Mucosa of rectum (tissue), 2 donors: Measurements from ENCODE around the gene THBS1.

Source experiments
- H3K27ac ChIP-seq, 2 donors: one replicate each; pipeline ENCODE4 v1.7.0; 2013; ENCODE audit warnings: inconsistent platforms in 2 of 2, low read depth in 2 of 2, low read length in 2 of 2
- H3K27me3 ChIP-seq, 2 donors: one replicate each; pipeline ENCODE4 v1.7.0; 2013; ENCODE audit warnings: low read length in 2 of 2; ENCODE audit not compliant: control insufficient read depth in 2 of 2, insufficient read depth in 2 of 2
- H3K36me3 ChIP-seq, 2 donors: one replicate each; pipeline ENCODE4 v1.7.0; 2013; ENCODE audit warnings: low read length in 2 of 2; ENCODE audit not compliant: control insufficient read depth in 2 of 2, insufficient read depth in 2 of 2
- H3K4me1 ChIP-seq, 2 donors: one replicate each; pipeline ENCODE4 v1.7.0; 2013; ENCODE audit warnings: low read length in 2 of 2, mild to moderate bottlenecking in 1 of 2; ENCODE audit not compliant: control insufficient read depth in 2 of 2, insufficient read depth in 2 of 2
- H3K4me3 ChIP-seq, 2 donors: one replicate each; pipeline ENCODE4 v1.7.0; 2013; ENCODE audit warnings: low read length in 2 of 2
- H3K9ac ChIP-seq, 2 donors: one replicate each; pipeline ENCODE4 v1.7.0; 2013; ENCODE audit warnings: low read length in 2 of 2, low read depth in 1 of 2, mild to moderate bottlenecking in 1 of 2
- H3K9me3 ChIP-seq, 2 donors: one replicate each; pipeline ENCODE4 v1.7.0; 2013; ENCODE audit warnings: low read length in 2 of 2; ENCODE audit not compliant: control insufficient read depth in 2 of 2
- donor health status: healthy.
- donor health status: Normal muscosa, but diverticular disease.

THBS1 gene

DNA sequence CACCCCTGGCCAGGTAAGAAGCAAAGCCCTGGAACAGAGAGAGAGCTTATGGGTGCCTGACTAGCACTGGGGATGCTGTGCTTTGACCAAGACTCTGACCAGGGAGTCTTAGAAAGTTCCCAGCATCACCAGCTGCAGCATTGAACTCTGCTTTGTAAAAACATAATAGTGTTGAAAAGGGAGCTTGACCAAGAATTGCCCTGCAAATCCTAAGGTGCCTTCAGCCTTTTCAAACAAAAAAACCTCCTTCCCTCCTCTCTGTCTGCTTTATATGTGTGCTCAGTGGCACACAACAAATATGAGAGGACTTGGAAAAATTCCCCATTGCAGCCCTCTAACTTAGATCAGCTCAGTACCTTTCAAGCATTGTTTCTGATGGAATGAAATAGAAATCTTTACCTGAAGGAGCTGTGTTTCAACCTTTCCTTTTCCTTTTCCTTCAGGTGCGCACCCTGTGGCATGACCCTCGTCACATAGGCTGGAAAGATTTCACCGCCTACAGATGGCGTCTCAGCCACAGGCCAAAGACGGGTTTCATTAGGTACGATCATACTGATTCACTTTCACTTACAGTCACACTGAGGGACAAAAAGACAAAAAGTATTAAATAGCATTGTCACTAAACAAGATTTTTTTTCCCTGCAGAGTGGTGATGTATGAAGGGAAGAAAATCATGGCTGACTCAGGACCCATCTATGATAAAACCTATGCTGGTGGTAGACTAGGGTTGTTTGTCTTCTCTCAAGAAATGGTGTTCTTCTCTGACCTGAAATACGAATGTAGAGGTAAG lies 13.0 kb downstream of the THBS1 start:
- H3K9me3 ChIP-seq: no peaks in the 10 kb centered on the region
- peaks cover 28 to 54% of the 10 kb centered on the region in 2 donors for H3K4me1 ChIP-seq
- H3K4me3 ChIP-seq: peak overlapping the region in 1 of 2 donors; percentile 22
- H3K27ac ChIP-seq: peak overlapping the region; percentile 59 to 60
- H3K27me3 ChIP-seq: no peaks in the 10 kb centered on the region
- H3K36me3 ChIP-seq: peaks cover 68 to 77% of the 10 kb centered on the region in 2 donors
- peak overlapping the region; percentile 28 to 51 for H3K9ac ChIP-seq

DNA sequence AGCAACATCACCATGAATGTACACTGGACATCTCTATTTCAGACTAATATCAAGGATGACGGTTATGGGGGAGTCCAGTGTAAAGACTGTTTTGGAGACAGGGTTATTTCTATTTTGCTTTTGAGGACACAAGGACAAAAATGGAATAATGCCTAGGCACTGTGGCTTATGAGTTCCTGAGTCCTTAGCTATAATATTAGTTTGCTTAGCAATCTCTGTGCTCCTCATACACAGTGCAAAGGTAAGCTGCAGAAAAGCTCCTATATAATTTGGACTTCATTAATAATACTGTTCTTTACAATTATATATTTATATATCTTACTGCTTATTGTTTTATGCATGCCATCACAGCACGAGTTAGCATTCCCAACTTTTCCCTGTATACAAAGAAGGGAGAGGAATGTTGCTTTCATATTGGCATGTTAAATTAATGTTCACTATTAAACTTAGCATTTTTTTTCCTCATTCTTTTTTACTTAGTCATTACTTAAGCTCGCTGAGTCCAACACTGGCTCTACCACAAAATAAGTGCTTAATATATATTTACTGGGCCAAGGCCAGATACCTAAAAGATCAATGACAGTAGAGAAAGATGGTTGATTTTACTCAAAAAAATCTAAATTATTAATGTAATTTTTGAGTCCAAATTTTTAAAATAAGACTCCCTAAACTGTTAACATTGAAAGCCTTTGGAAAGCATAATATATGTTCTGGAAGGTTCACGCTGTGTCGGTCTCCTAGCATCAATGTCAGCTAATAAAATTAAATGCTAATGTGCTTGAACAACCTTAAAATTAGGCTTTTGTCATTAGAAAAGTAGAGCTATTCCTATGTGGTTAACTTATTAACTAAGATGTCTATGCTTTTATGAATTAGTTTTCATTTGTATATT lies 13.8 kb downstream of the THBS1 start:
- peaks cover 28 to 62% of the 10 kb centered on the region in 2 donors for H3K4me1 ChIP-seq
- H3K9me3 ChIP-seq: no peaks in the 10 kb centered on the region
- peak overlapping the region; percentile 59 to 60 for H3K27ac ChIP-seq
- H3K27me3 ChIP-seq: no peaks in the 10 kb centered on the region
- H3K36me3 ChIP-seq: peaks cover 60 to 68% of the 10 kb centered on the region in 2 donors
- H3K9ac ChIP-seq: peak overlapping the region in 1 of 2 donors; percentile 51
- peak overlapping the region in 1 of 2 donors; percentile 22 for H3K4me3 ChIP-seq

GRCh38 chr15:39595338-39596221 lies 14.7 kb downstream of the THBS1 start:
- H3K27me3 ChIP-seq: no peaks in the 10 kb centered on the region
- peak overlapping the region in 1 of 2 donors; percentile 20 for H3K9ac ChIP-seq
- peaks cover 52 to 60% of the 10 kb centered on the region in 2 donors for H3K36me3 ChIP-seq
- peaks cover 28 to 63% of the 10 kb centered on the region in 2 donors for H3K4me1 ChIP-seq
- peak overlapping the region; percentile 61 to 73 for H3K27ac ChIP-seq
- peak overlapping the region in 1 of 2 donors; percentile 17 for H3K4me3 ChIP-seq
- no peaks in the 10 kb centered on the region for H3K9me3 ChIP-seq

DNA sequence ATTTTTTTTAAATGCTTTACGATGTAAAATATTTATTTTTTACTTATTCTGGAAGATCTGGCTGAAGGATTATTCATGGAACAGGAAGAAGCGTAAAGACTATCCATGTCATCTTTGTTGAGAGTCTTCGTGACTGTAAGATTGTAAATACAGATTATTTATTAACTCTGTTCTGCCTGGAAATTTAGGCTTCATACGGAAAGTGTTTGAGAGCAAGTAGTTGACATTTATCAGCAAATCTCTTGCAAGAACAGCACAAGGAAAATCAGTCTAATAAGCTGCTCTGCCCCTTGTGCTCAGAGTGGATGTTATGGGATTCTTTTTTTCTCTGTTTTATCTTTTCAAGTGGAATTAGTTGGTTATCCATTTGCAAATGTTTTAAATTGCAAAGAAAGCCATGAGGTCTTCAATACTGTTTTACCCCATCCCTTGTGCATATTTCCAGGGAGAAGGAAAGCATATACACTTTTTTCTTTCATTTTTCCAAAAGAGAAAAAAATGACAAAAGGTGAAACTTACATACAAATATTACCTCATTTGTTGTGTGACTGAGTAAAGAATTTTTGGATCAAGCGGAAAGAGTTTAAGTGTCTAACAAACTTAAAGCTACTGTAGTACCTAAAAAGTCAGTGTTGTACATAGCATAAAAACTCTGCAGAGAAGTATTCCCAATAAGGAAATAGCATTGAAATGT lies 15.6 kb downstream of the THBS1 start:
- Histone ChIP-seq H3K4me3 (no peak overlapping the region), H3K36me3 (peaks cover 43 to 50% of the 10 kb centered on the region in 2 donors), H3K9me3 (no peaks in the 10 kb centered on the region), H3K27ac (peak overlapping the region; percentile 52 to 73), H3K4me1 (peaks cover 28 to 63% of the 10 kb centered on the region in 2 donors), H3K27me3 (no peaks in the 10 kb centered on the region), H3K9ac (peak overlapping the region in 1 of 2 donors; percentile 13)

DNA sequence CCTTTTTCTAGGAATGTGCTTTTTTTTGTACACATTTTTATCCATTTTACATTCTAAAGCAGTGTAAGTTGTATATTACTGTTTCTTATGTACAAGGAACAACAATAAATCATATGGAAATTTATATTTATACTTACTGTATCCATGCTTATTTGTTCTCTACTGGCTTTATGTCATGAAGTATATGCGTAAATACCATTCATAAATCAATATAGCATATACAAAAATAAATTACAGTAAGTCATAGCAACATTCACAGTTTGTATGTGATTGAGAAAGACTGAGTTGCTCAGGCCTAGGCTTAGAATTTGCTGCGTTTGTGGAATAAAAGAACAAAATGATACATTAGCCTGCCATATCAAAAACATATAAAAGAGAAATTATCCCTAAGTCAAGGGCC lies 16.5 kb downstream of the THBS1 start:
- no peak overlapping the region for H3K9ac ChIP-seq
- no peaks in the 10 kb centered on the region for H3K9me3 ChIP-seq
- H3K36me3 ChIP-seq: peaks cover 37 to 42% of the 10 kb centered on the region in 2 donors
- no peak overlapping the region for H3K4me3 ChIP-seq
- H3K27ac ChIP-seq: peak overlapping the region; percentile 78 to 94
- no peaks in the 10 kb centered on the region for H3K27me3 ChIP-seq
- peaks cover 28 to 63% of the 10 kb centered on the region in 2 donors for H3K4me1 ChIP-seq

DNA sequence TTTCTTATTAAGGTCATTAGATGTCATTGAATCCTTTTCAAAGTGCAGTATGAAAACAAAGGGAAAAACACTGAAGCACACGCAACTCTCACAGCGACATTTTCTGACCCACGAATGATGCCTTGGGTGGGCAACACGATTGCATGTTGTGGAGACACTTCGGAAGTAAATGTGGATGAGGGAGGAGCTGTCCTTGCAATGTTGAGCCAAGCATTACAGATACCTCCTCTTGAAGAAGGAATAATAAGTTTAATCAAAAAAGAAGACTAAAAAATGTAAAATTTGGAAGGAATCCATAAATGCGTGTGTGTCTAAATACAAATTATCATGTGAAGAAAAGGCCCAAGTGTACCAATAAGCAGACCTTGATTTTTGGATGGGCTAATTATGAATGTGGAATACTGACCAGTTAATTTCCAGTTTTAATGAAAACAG lies 16.9 kb downstream of the THBS1 start:
- Histone ChIP-seq H3K9ac (peak overlapping the region in 1 of 2 donors; percentile 34), H3K27ac (peak overlapping the region; percentile 78 to 94), H3K4me3 (peak overlapping the region; percentile 13 to 18), H3K4me1 (peaks cover 28 to 59% of the 10 kb centered on the region in 2 donors), H3K9me3 (no peaks in the 10 kb centered on the region), H3K27me3 (no peaks in the 10 kb centered on the region), H3K36me3 (peaks cover 33 to 38% of the 10 kb centered on the region in 2 donors)

GRCh38 chr15:39598186-39598850 lies 17.4 kb downstream of the THBS1 start:
- Histone ChIP-seq H3K27me3 (no peaks in the 10 kb centered on the region), H3K36me3 (peaks cover 27 to 32% of the 10 kb centered on the region in 2 donors), H3K9ac (peak overlapping the region; percentile 19 to 45), H3K9me3 (no peaks in the 10 kb centered on the region), H3K27ac (peak overlapping the region; percentile 78 to 94), H3K4me3 (peak overlapping the region in 1 of 2 donors; percentile 19), H3K4me1 (peaks cover 24 to 54% of the 10 kb centered on the region in 2 donors)

- H3K4me1 ChIP-seq: peaks cover 17 to 46% of the 10 kb centered on the region in 2 donors
- peak overlapping the region; percentile 69 to 94 for H3K27ac ChIP-seq
These were observed 18.3 kb downstream of the THBS1 start for GRCh38 chr15:39598958-39599845.

More at GRCh38 chr15:39598958-39599845, 18.3 kb downstream of the THBS1 start:
- peaks cover 19 to 24% of the 10 kb centered on the region in 2 donors for H3K36me3 ChIP-seq
- no peaks in the 10 kb centered on the region for H3K9me3 ChIP-seq
- no peaks in the 10 kb centered on the region for H3K27me3 ChIP-seq
- H3K4me3 ChIP-seq: no peak overlapping the region
- H3K9ac ChIP-seq: peak overlapping the region; percentile 15 to 39
